Measurements from ENCODE around the gene RPL19. TPM values are rescaled to one million over a fixed set of nuclear protein-coding genes. Genes with fewer than 3 reads are reported as not detected.

The RPL19 gene
- total RNA-seq, 1 donor from 2014 or later = 3,324 TPM

- no peak for ATAC-seq (ENCODE audit: low read depth)
- ChIA-PET POLR2A (no interaction called here), CTCF (interaction anchor here (2.2 kb wide), 1 partner anchor 29 kb away, joined by 6 read pairs; no protein-coding TSS in a partner anchor)
- Mint-ChIP-seq H3K4me3 (no peak overlapping the region), H3K9me3 (no peaks in the 10 kb centered on the region), H3K27ac (no peak overlapping the region), H3K4me1 (peaks cover 20% of the 10 kb centered on the region), H3K27me3 (no peaks in the 10 kb centered on the region), H3K36me3 (ENCODE audit: low read depth) (peaks cover 1% of the 10 kb centered on the region)
- TF ChIP-seq CTCF (IDR thresholded peaks at IDR 0.05) = no peak
- intact Hi-C loops (cut with micrococcal nuclease) = no loop called here
- DNase-seq = no peak
These were observed 6.7 kb upstream of the RPL19 start for GRCh38 chr17:39193346-39193745.

- Mint-ChIP-seq H3K27me3 (no peaks in the 10 kb centered on the region), H3K9me3 (no peaks in the 10 kb centered on the region), H3K4me3 (no peak overlapping the region), H3K27ac (no peak overlapping the region), H3K4me1 (peaks cover 30% of the 10 kb centered on the region), H3K36me3 (ENCODE audit: low read depth) (no peaks in the 10 kb centered on the region)
- ChIA-PET POLR2A (no interaction called here), CTCF (interaction anchor here (1.5 to 2.2 kb wide), 2 partner anchors 30 to 41 kb away, joined by 4 to 6 read pairs; no protein-coding TSS in a partner anchor)
- TF ChIP-seq CTCF (IDR thresholded peaks at IDR 0.05) = no peak
- ATAC-seq (ENCODE audit: low read depth) (no peak), DNase-seq (no peak)
- intact Hi-C loops (cut with micrococcal nuclease) = no loop called here
These were observed 5.7 kb upstream of the RPL19 start for GRCh38 chr17:39194089-39194984.

GRCh38 chr17:39194985-39195524 lies 5.0 kb upstream of the RPL19 start:
- TF ChIP-seq CTCF (IDR thresholded peaks at IDR 0.05) = no peak
- Mint-ChIP-seq H3K27me3 (no peaks in the 10 kb centered on the region), H3K4me3 (no peak overlapping the region), H3K9me3 (no peaks in the 10 kb centered on the region), H3K27ac (no peak overlapping the region), H3K36me3 (ENCODE audit: low read depth) (peaks cover 5% of the 10 kb centered on the region), H3K4me1 (peaks cover 37% of the 10 kb centered on the region)
- ChIA-PET POLR2A (no interaction called here), CTCF (interaction anchor here (1.5 to 2.2 kb wide), 2 partner anchors 30 to 41 kb away, joined by 4 to 6 read pairs; no protein-coding TSS in a partner anchor)
- DNase-seq (no peak), ATAC-seq (ENCODE audit: low read depth) (no peak)
- intact Hi-C loops (cut with micrococcal nuclease) = no loop called here

GRCh38 chr17:39195568-39196160 lies 4.4 kb upstream of the RPL19 start:
- Mint-ChIP-seq H3K27ac (no peak overlapping the region), H3K4me3 (peak overlapping the region; percentile 13), H3K27me3 (no peaks in the 10 kb centered on the region), H3K9me3 (no peaks in the 10 kb centered on the region), H3K4me1 (peaks cover 40% of the 10 kb centered on the region), H3K36me3 (ENCODE audit: low read depth) (peaks cover 11% of the 10 kb centered on the region)
- no peak for TF ChIP-seq CTCF (IDR thresholded peaks at IDR 0.05)
- ChIA-PET POLR2A (no interaction called here), CTCF (interaction anchor here (1.5 to 2.2 kb wide), 2 partner anchors 31 to 42 kb away, joined by 4 to 6 read pairs; no protein-coding TSS in a partner anchor)
- intact Hi-C loops (cut with micrococcal nuclease) = loop anchor here (2.0 kb wide), 1 partner anchor 43 kb away; no protein-coding TSS in a partner anchor
- DNase-seq (no peak), ATAC-seq (ENCODE audit: low read depth) (no peak)

Measured in activated B cell treated with CpG ODN at 0.5 μM for 24 hours (primary cell).